ENCODE results near the gene SMARCD3. TPM values are rescaled to one million over a fixed set of nuclear protein-coding genes. Genes with fewer than 3 reads are reported as not detected.

Gene SMARCD3
- total and polyA plus RNA-seq, 2 experiments from 2014 or later = 3.3 to 4.0 TPM

- DNase-seq (ENCODE audit: low spot score) (no peak), ATAC-seq (no peak)
- no peaks in the 10 kb centered on the region for H3K9me2 ChIP-seq (ENCODE audit: insufficient read depth)
- Mint-ChIP-seq H3K36me3 (ENCODE audit: low read depth) (peaks cover 53% of the 10 kb centered on the region), H3K9me3 (no peaks in the 10 kb centered on the region), H3K4me3 (peak overlapping the region; percentile 98), H3K27ac (no peak overlapping the region), H3K4me1 (peaks cover 23% of the 10 kb centered on the region), H3K27me3 (ENCODE audit: insufficient read depth, low read depth, poor library complexity) (peaks cover 11% of the 10 kb centered on the region)
- H3K27me3 ChIP-seq (ENCODE audit: insufficient read depth) = no peaks in the 10 kb centered on the region
- peak overlapping the region; percentile 91 for H3K4me2 ChIP-seq
- peaks cover 13% of the 10 kb centered on the region for H3K4me1 ChIP-seq (ENCODE audit: insufficient read depth)
- peaks cover 25% of the 10 kb centered on the region for H3K36me3 ChIP-seq (ENCODE audit: insufficient read depth)
- no peak overlapping the region for H2AFZ ChIP-seq
- peaks cover 9% of the 10 kb centered on the region for H3F3A ChIP-seq (replicated peaks; ENCODE audit: low read depth)
- peak overlapping the region; percentile 95 for H3K4me3 ChIP-seq
- H4K20me1 ChIP-seq (replicated peaks; ENCODE audit: insufficient read depth) = peaks cover 14% of the 10 kb centered on the region; the same call in 1 of the 2 replicates
- H3K27ac ChIP-seq (ENCODE audit: low read depth) = no peak overlapping the region
- peaks cover 17% of the 10 kb centered on the region for H3K79me2 ChIP-seq (replicated peaks; ENCODE audit: insufficient read depth)
- TF ChIP-seq CREB1 (CRISPR knock-in tag; IDR thresholded peaks at IDR 0.05; ENCODE audit: low read depth) (no peak), ZNF114 (CRISPR knock-in tag; IDR thresholded peaks at IDR 0.05) (no peak), NANOG (IDR thresholded peaks at IDR 0.05; ENCODE audit: borderline replicate concordance) (no peak), ZNF331 (CRISPR knock-in tag; IDR thresholded peaks at IDR 0.05; ENCODE audit: low read depth) (no peak)
Observed at GRCh38 chr7:151225948-151226510, 22.5 kb downstream of the SMARCD3 start.

GRCh38 chr7:151223728-151224127 lies 24.8 kb downstream of the SMARCD3 start:
- H3K36me3 ChIP-seq (ENCODE audit: insufficient read depth) = peaks cover 38% of the 10 kb centered on the region
- H3K27ac Mint-ChIP-seq = no peak overlapping the region; the same call in 1 of the 2 replicates
- H3K79me2 ChIP-seq (replicated peaks; ENCODE audit: insufficient read depth) = peaks cover 17% of the 10 kb centered on the region
- H3K27ac ChIP-seq (ENCODE audit: low read depth) = no peak overlapping the region
- peaks cover 9% of the 10 kb centered on the region for H3F3A ChIP-seq (replicated peaks; ENCODE audit: low read depth)
- H3K4me2 ChIP-seq = no peak overlapping the region
- H3K9me2 ChIP-seq (ENCODE audit: insufficient read depth) = no peaks in the 10 kb centered on the region
- H4K20me1 ChIP-seq (replicated peaks; ENCODE audit: insufficient read depth) = peaks cover 17% of the 10 kb centered on the region; the same call in 1 of the 2 replicates
- H3K4me1 ChIP-seq (ENCODE audit: insufficient read depth) = peaks cover 13% of the 10 kb centered on the region
- peaks cover 11% of the 10 kb centered on the region for H3K27me3 Mint-ChIP-seq (ENCODE audit: insufficient read depth, low read depth, poor library complexity)
- no peak overlapping the region for H3K4me3 Mint-ChIP-seq
- H2AFZ ChIP-seq = no peak overlapping the region
- TF ChIP-seq CTCF (conservative IDR thresholded peaks at IDR 0.05; ENCODE audit: low read depth in 2 of 2) = peak in 1 of 2 experiments; percentile 39; a peak in 2 of 4 replicates
- TF ChIP-seq CREB1 (CRISPR knock-in tag; IDR thresholded peaks at IDR 0.05; ENCODE audit: low read depth) = no peak
- TF ChIP-seq ZNF462 (CRISPR knock-in tag; IDR thresholded peaks at IDR 0.05) = no peak
- no peak for TF ChIP-seq EZH2 (IDR thresholded peaks at IDR 0.05; ENCODE audit: low read depth, unreplicated experiment)
- TF ChIP-seq JUNB (IDR thresholded peaks at IDR 0.05; ENCODE audit: unreplicated experiment) = no peak
- H3K4me3 ChIP-seq = no peak overlapping the region
- no peaks in the 10 kb centered on the region for H3K9me3 Mint-ChIP-seq
- no peaks in the 10 kb centered on the region for H3K27me3 ChIP-seq (ENCODE audit: insufficient read depth)
- H3K36me3 Mint-ChIP-seq (ENCODE audit: low read depth) = peaks cover 73% of the 10 kb centered on the region
- DNase-seq (ENCODE audit: low spot score) (no peak), ATAC-seq (no peak)
- H3K4me1 Mint-ChIP-seq = peaks cover 23% of the 10 kb centered on the region

Measured in GM23338 (cell line).